GM12874 (cell line): Measurements from ENCODE around the gene FNBP1L.

Source experiments
- TF ChIP-seq, protein P1 (sequence below): IDR thresholded peaks from 2 replicates; pipeline ENCODE4 v1.5.1; 2011; ENCODE audit warnings: low read depth, mild to moderate bottlenecking, control low read depth, low read length, moderate library complexity; ENCODE audit not compliant: insufficient read depth

Gene FNBP1L

DNA sequence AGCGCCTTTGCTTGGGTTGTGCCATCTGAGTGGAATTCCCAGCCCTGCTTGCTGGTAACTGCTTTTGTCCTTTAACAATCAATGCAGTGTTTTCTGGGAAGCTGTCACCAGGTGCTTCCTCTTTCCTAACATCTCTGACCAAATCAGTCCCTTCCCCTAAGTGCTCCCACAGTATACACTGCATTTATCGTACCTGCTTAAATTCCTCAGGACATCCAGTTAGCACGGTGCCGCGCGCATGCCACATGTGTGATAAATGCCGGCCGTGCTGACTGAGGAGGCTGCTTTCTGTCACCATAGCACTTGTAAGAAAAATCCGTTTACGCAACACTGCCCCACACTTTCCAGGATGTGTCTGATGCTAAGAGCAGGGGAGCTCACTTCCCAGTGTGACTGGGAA, 118.3 kb downstream of the FNBP1L start:
- TF ChIP-seq, protein P1, sequence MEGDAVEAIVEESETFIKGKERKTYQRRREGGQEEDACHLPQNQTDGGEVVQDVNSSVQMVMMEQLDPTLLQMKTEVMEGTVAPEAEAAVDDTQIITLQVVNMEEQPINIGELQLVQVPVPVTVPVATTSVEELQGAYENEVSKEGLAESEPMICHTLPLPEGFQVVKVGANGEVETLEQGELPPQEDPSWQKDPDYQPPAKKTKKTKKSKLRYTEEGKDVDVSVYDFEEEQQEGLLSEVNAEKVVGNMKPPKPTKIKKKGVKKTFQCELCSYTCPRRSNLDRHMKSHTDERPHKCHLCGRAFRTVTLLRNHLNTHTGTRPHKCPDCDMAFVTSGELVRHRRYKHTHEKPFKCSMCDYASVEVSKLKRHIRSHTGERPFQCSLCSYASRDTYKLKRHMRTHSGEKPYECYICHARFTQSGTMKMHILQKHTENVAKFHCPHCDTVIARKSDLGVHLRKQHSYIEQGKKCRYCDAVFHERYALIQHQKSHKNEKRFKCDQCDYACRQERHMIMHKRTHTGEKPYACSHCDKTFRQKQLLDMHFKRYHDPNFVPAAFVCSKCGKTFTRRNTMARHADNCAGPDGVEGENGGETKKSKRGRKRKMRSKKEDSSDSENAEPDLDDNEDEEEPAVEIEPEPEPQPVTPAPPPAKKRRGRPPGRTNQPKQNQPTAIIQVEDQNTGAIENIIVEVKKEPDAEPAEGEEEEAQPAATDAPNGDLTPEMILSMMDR = no peak

DNA sequence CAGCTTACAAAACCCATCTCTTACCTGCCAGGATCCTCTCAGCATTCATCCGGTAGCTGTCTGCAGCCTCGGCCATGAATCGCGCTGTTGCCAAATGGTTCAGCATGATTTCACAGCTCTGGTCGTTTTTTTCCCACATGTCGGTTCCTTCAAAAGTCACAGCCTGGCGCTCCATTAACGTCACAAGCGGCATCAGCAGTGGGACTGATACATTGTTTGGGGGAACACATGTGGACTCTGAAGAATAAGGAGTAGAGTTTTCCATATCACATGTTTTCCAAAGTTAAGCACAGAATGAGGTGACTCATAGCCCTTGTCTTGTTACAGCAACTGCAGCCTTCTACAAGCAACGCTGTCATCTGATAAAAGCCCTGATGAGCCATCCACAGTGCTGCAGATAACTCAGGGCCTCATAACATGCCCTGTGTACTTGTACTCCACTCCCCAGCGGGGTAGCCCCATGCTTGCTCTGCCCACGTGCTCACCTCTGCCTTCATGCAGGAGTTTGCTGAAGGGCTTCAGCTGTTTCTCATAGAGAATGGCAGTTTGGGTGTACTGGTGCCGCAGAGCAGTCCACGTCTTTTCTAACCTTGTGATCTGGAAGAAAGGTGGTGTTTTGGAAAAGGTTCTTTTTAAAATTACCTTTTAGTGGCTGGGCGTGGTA, 119.5 kb downstream of the FNBP1L start:
- TF ChIP-seq, protein P1 = no peak

DNA sequence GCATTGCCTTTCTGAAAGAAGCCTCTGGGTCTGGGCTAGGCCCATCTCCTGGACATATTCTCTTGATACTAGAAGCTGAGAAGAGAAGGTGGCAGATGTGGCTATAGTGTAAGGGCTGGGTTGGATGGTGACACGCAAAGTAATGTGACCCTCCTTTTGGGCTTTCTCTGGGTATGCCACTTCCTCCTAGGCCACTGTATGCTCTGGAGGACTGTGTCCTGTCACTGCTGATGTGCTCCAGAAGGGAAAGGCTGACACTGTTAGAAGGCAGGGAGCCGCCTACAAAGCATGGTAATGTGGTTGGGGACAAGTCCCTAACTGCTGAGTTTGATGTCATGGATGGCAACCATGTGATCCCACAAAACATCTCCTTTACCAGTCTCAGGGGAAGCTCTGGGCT, 121.6 kb downstream of the FNBP1L start:
- TF ChIP-seq, protein P1 = no peak

DNA sequence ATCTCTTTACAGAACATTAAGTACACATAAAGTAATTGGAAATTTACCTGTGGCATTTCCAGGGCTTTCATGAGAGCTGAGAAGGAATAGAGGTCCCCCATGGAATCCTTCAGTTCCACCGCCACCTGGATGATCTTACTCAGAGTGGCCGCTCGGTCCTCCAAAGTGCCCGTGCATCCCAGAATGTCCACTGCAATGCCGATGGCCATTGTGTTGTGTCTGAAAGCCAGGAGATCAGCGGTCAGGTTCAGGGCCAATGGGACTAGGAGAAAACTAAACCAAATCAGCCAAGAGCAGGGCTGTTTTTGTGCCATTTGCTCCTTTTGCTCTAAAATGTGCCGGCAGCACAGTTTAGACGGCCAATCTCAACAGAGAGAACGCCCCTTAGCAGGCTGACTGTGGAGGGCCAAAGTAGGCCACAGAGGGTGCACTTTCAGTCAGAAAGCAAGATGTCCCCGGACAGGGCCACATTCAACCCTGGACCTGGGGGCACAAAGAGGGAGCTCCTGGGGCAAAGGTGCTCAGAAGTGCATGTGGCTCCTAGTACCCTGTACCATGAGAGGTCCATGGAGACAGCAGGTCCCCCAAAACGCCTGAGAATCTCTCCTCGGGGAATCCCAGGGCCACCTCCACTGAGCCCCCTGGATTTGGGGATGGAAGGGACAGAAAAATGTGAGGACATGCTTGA, 123.8 kb downstream of the FNBP1L start:
- TF ChIP-seq, protein P1 = no peak

DNA sequence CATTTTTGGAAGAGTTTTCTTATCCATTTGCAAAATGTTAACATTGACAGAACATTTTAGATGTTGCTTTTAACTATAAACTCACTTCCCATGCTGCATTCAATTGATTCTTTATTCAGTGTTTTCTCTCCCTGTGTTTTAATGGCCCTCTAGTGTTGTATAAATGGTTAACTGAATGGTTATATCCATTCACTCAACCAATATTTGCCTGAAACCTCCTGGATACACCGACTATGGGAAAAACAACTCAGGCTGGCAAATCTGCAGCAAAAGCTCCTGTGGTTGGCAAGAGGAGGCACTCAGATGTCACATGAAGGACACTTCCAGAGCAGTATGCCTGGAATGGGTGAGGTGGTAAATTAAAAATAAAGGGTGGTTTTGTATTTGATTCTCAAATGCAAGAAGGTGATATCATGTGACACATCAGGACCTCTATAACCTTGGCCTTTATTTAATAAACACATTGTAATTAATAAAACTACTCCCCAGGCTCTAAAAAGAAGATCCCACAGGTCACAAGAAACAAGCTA, 126.1 kb downstream of the FNBP1L start:
- TF ChIP-seq, protein P1 = no peak

DNA sequence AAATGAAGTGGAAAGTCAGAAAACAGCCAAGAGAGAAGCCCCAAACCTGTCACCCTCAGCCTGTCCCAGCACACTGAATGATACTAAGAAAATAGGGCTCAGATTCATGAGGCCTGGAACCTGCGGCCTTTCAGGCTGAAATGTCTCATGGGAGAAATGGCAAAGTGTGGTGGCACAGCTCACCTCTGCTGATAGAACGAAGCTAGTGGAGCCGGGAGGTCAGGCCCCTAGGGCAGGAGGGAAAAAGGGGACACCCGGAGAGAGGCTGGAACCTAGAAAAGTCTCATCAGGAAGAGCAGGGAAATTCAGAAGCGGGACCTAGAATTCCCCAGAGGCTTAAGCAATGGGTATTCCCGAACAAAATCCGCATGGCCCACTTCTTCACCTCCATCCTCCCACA, 126.6 kb downstream of the FNBP1L start:
- TF ChIP-seq, protein P1 = no peak

DNA sequence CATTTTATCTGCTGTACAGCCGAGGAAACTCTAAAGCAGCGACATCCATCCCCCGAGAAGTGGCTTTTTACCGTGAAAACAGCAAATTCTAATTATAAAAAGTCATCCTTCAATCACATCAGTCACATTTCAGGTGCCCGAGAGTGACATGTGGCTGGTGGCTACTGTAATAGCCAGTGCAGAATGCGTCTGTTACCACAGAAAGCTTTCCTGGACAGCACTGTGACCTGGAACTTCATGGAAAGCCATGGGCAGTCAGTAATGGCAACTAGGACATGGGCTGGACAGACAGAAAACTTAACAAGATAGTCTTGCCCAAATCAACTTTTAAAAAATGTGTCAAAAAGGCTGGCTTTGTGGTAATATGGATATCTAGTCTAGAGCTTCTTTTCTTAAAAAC, 127.1 kb downstream of the FNBP1L start:
- TF ChIP-seq, protein P1 = no peak
